NOMO-1 treated with DMSO at 0.1 percent for 48 hours (cell line): ENCODE measurements around the gene SRPK2.
"Not testable (repeated sequence)": the region's sequence is repeated elsewhere in the genome, so short reads cannot be mapped to it uniquely, and the experiment has no call there.

ENCODE experiments used
- DNase-seq: peaks from one replicate; lab custom pipeline; 2025; ENCODE audit not compliant: unreplicated experiment; lab: John Stamatoyannopoulos, UW

Gene SRPK2

DNA sequence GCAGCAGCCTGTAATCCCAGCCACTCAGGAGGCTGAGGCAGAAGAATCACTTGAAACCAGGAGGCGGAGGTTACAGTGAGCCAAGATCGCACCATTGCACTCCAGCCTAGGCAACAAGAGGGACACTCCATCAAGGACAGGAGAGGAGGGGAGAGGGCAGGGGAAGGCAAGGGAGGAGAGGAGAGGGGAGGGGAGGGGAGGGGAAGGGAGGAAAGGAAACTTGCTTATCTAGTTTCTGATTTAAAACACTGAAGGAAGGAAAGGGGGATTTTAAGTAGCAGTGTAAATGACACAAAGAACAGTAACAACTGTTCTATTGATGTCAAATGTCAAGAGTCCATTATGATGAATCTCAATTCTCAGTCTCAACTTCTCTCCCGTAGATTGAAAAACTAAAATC, 43.7 kb downstream of the SRPK2 start:
- no peak for DNase-seq

DNA sequence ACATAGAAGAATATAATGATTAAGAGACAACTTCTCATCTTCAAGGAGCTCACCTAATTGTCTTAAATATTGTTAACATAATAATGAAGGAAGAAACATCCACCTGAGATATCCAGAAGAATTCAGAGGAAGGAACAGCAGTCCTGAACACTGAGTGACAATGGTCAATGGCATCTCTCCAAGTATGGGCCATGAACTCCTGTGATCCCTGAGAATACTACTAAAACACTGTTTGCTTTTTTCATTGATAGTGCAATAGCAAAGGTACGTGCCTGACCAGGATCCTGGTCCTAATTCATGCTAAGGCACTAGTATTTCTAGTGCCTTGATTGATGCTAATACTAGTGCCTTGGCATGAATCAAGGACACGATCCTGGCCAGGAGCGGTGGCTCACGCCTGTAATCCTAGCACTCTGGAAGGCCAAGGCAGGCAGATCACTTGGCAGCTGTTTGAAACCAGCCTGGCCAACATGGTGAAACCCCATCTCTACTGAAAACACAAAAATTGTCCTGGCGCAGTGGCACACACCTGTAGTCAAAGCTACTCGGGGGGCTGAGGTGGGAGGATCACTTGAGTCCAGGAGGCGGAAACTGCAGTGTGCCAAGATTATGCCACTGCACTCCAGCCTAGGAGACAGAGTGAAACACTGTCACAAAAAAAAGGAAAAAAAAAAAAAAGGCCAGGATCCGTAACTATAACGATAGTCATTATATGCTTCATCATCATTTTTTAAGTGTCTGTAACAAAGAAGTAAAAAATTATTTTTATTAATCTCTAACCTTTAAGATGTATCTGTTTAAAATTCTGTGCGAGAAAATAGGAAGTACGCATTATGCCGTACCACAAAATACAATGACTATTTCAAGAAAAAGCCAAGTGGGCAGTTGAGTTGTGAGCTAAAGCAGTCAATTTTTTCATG, 49.1 kb downstream of the SRPK2 start:
- DNase-seq: no peak

DNA sequence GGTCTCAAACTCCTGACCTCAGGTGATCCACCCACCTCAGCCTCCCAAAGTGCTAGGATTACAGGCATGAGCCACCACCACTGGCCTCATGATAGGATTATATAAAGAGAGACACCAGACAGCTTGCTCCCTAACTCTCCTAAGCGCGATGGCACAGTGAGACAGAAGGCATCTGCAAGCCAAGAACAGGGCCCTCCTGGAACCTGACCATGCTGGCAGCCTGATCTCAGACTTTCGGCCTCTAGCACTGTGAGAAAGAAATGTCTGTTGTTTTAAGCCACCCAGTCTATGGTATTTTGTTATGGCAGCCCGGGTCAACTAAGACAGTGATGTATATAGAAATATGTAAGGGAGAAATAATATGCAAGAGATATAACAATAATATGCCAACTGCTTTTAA, 51.2 kb downstream of the SRPK2 start:
- no peak for DNase-seq

DNA sequence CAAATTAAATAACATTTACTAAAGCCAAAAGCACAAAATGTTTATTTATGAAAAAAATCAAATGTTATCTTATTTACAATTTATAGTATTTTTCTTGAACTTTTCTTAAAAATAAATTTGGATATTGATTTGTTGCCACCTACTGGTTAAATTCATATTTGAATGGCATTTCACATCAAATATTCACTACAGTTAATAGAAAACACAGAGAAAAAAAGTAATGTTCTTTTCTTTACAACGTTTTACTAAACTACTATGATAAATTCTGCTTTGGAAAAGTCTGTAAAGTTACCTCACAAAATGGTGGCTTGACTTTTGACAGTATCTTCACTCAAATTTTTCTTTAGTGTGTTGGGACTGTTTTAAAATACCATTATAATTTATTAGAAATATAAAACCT, 52.7 kb downstream of the SRPK2 start:
- DNase-seq: no peak

GRCh38 chr7:105332661-105333060, 56.1 kb downstream of the SRPK2 start:
- not testable (repeated sequence) for DNase-seq

GRCh38 chr7:105330526-105330925, 58.2 kb downstream of the SRPK2 start:
- DNase-seq: no peak

DNA sequence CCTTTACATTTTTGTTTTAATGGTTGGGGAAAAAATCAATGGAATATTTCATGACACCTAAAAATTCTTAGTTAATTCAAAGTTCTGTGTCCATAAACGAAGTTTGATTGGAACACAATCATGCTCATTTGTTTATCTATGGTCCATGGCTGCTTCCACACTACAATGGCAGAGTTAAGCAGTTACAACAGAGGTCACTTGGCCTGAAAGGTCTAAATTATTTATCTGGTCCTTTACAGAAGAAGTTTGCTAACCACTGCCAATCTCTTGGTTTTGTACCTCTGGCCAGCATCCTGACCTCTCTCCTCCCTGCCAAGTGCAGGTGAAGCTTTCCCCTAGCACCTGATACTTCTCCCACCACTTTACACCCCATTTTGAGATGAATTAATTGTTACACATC, 61.5 kb downstream of the SRPK2 start:
- DNase-seq: no peak

DNA sequence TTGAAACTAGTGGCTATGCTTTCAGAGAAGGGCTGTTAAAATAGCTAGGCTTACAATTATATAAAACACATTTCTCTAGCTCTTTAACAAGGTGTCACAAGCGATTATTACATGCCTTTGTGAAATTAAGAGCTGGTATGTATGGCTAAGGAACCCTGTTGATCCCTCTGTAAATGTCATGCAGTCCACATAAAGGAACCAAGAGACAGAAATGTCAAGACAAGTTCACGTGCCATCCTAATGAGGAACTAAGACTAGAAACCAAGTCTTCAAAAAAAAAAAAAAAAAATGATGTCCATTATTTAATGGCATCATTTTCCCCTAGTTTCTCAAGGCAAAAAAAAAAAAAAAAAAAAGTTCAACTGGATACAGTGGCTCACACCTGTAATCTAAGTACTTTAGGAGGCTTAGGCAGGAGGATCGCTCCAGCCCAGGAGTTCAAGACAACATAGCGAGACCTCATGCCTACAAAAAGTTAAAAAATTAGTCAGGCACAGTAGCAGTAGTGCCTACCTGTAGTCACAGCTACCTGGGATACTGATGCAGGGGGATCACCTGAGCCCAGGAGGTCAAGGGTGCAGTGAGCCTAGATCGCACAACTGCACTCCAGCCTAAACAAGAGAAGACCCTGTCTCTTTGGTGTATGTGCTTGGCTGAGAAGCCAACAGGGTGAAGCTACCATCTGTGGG, 63.4 kb downstream of the SRPK2 start:
- DNase-seq: no peak

GRCh38 chr7:105324606-105325005, 64.1 kb downstream of the SRPK2 start:
- DNase-seq: not testable (repeated sequence)

GRCh38 chr7:105323366-105323765, 65.4 kb downstream of the SRPK2 start:
- no peak for DNase-seq

GRCh38 chr7:105322655-105323277, 66.0 kb downstream of the SRPK2 start:
- DNase-seq: no peak

- no peak for DNase-seq
These were observed 66.8 kb downstream of the SRPK2 start for GRCh38 chr7:105321754-105322455.

DNA sequence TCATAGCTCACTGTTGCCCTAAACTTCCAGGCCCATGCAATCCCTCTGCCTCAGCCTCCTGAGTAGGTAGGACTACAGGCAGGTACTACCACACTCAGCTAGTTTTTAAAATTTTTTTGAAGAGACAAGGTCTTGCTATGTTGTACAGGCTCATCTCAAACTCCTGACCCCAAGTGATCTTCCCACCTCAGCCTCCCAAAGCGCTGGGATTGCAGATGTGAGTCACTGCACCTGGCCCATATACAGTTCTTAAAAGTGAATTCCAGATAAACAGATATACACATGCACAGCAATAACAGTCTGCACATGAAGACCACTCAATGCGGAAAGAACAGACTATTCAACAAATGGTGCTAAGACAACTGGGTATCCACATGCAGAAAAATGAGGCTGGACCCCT, 67.8 kb downstream of the SRPK2 start:
- DNase-seq: no peak

- DNase-seq: no peak
These were observed 69.1 kb downstream of the SRPK2 start for GRCh38 chr7:105319578-105319977.

- no peak for DNase-seq
These were observed 72.0 kb downstream of the SRPK2 start for GRCh38 chr7:105316578-105317344.

- DNase-seq: no peak
These were observed 73.4 kb downstream of the SRPK2 start for GRCh38 chr7:105315357-105315756.

DNA sequence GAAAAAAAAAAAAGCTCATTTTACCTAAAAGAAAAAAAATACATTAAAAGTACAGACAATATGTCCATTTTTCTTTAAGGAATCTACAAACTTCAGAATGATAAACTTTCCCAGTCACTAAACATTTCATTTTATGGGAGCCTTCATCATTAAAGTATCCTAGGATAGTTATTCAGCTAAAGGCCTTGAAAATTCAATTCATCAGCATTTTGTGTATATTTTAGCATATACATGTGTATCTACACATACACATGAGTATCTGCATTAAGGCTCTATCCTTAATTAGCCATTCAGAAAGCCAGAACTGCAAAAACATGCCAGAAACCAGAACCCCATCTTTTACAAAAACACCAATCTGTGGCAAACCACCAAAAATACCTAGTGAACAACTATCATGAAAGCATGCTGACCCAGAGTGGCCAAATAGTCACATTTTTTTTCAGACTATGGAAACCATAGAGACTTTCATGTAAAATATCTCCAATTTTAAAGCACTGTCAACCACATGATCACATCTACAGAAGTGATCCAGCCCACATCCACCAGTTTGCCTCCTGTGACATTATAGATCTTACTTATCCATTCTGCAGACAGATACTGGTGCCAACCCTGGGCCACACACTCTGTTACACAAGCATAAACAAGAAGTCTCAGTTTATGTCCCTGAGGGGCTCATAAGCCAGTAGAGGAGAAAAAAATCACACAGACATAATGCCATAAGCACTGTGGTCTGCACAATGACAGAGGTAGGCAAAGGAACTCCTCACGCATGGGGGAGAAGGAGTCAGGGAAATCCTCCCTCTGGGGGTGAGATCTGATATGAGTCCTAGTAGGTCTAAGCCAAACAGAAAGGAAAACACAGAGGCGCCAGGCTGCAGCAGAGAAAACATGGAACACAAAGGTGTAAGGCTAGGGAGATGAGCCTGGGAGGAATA, 79.2 kb downstream of the SRPK2 start:
- no peak for DNase-seq

GRCh38 chr7:105307163-105307672, 81.5 kb downstream of the SRPK2 start:
- DNase-seq: no peak

DNA sequence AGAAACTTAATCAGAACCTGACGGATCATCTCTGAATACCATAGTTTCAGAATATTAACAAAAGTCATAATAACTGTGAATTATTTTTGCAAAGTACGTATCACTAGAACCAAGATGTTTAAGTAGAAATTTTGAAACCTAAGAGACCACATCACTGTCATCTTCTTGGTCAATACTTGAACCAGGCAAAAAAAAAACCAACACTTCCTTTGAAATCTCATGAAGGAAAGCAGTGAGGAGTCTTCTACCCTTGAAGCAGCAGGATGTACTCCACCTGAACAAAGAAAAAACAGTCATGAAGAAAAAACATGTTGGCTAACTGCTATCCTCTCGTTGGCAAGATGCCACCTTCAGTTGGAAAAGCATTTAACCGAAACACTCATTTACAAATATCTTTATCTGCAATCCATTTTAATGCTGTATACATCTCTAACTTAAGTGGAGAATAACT, 82.4 kb downstream of the SRPK2 start:
- DNase-seq: no peak
